ENCODE measurements around the gene PSMB7. TPM values are rescaled to one million over a fixed set of nuclear protein-coding genes. Genes with fewer than 3 reads are reported as not detected.

PSMB7 gene
- total RNA-seq, 4 donors from 2014 or later = 67.6 to 110 (median 90.8) TPM

DNA sequence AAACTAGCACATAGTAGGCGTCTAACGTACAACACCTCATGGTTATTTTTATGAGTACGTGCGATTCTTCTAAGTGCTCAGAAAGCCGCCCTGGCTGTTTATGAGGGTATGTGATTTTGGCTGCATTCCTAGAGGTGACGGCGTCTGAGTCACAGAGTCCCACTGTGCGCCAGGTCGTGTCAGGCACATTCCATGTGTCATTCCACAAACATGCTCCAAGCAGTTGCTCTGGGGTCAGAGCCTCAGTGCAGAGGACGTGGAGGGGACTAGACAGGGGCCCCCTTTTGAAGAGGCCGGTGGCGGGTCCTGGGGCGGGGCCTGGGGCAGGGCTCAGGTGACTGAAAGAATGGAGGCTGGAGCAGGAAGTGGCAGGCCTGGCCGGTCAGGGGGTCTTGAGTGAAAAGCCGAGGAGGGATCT is 105.6 kb downstream of the PSMB7 start:
- DNase-seq = no peak
- TF ChIP-seq, protein P1, sequence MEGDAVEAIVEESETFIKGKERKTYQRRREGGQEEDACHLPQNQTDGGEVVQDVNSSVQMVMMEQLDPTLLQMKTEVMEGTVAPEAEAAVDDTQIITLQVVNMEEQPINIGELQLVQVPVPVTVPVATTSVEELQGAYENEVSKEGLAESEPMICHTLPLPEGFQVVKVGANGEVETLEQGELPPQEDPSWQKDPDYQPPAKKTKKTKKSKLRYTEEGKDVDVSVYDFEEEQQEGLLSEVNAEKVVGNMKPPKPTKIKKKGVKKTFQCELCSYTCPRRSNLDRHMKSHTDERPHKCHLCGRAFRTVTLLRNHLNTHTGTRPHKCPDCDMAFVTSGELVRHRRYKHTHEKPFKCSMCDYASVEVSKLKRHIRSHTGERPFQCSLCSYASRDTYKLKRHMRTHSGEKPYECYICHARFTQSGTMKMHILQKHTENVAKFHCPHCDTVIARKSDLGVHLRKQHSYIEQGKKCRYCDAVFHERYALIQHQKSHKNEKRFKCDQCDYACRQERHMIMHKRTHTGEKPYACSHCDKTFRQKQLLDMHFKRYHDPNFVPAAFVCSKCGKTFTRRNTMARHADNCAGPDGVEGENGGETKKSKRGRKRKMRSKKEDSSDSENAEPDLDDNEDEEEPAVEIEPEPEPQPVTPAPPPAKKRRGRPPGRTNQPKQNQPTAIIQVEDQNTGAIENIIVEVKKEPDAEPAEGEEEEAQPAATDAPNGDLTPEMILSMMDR (IDR thresholded peaks at IDR 0.05) = no peak
- no peak for TF ChIP-seq POLR2A (IDR thresholded peaks at IDR 0.05)
- Histone ChIP-seq H3K36me3 (peaks cover 0 to 61% (median 0%) of the 10 kb centered on the region in 3 donors), H3K4me1 (no peaks in the 10 kb centered on the region), H3K27me3 (no peaks in the 10 kb centered on the region), H3K27ac (no peak overlapping the region), H3K9me3 (no peaks in the 10 kb centered on the region), H3K4me3 (no peak overlapping the region)

DNA sequence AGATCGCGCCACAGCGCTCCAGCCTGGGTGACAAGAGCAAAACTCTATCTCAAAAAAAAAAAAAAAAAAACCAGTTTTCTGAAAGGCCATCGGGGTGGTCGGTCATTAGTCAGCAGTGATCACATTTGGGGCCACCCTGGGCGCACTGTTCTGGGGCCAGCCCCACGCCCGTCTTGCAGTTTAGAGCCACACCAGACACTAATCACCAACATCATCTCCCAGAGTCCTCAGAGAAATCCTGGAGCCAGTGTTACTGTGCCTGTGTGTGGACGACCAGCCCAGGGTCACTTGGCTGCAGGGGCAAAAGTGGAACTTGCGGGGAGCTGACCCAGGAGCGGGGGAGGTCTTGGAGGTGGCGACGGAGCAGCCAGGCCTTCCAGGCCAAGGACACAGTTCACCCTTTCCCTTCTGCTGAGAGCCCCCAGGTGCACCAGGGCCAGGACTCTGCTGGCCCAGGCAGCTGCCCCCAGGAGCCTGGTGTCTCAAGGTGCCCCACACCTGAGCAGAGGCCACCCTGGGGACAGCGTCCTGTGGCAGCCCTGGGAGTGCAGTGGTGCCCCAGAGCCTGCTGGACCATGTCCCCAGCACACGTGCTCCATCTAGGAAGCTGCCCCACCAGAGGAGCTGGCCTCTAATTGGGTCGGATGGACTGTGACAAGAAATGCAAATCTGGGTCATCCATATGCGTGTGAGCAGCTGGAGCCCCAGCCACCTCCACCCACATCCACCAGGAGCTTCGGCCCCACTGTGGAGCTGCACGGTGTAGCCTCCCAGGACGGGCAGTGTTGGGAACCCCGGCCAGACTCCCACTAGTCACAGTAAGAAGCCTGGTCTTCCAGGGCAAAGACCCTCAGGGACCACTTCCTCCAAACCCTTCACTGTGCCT is 106.4 kb downstream of the PSMB7 start:
- Histone ChIP-seq H3K4me3 (no peak overlapping the region), H3K27ac (no peak overlapping the region), H3K27me3 (no peaks in the 10 kb centered on the region), H3K9me3 (no peaks in the 10 kb centered on the region), H3K4me1 (no peaks in the 10 kb centered on the region), H3K36me3 (peaks cover 0 to 61% (median 0%) of the 10 kb centered on the region in 3 donors)
- TF ChIP-seq, protein P1 (IDR thresholded peaks at IDR 0.05) = no peak
- TF ChIP-seq POLR2A (IDR thresholded peaks at IDR 0.05) = no peak
- no peak for DNase-seq

DNA sequence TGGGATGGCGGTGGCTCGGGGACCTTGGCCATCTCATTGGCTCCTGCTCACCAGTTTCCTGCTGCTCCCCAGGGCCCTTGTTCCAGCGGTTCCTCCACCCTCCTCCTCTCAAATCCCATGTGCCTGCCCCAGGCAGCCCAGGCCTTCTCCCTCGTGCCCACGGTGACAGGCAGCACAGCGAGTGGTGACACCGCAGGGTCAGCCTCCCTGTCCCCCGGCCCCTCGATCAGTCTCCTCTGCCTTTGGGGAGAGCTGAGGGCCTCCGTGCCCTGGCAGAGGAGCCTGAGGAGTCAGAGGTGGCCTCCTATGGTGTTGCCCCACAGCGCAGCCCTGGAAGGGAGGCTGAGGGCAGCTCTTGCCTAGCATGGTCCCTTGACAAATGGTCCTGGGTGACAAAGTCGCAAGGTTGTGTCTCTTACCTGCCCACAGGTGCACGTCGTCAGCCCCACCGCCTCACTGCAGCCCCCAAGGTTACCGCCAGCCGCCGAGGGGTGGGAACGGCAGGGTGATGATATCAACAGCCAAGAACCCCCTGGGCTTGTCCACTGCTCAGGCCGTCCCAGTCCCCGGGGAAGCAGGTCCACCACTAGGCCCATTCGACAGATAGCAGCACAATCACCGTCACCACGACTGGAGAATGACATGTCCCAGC is 107.7 kb downstream of the PSMB7 start:
- Histone ChIP-seq H3K9me3 (no peaks in the 10 kb centered on the region), H3K4me1 (no peaks in the 10 kb centered on the region), H3K27me3 (no peaks in the 10 kb centered on the region), H3K27ac (no peak overlapping the region), H3K4me3 (no peak overlapping the region), H3K36me3 (peaks cover 0 to 61% (median 0%) of the 10 kb centered on the region in 3 donors)
- TF ChIP-seq POLR2A (IDR thresholded peaks at IDR 0.05) = no peak
- TF ChIP-seq, protein P1 (IDR thresholded peaks at IDR 0.05) = no peak
- no peak for DNase-seq

DNA sequence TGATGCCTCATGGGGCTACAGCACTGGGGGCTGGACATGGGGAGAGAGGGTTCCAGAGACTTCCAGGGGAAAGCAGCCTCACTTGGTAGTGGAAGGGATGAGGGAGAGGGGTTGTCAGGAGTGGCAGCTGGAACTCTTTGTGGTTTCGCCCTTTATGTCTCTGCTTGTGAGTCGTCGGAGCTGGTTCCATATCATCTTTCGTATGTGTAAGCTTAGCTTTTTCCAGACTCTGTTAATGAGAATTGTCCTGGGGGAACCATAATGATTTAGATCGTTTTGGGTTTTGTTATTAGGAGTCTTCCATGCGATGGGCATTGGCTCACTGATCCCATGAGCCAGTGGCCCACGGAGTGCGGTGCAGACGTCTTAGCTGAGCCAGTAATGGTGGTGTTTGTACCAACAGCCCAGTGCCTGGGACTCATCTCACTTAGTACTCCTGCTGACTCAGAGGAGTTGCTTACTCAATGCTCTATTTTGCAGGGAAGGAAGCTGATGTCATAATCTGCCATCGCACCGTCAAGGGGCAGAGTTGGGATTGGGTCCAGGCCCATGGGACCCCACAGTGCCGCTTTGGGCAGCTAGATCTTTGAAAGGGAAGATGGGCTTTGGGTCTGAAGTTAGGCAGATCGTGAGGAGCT is 109.0 kb downstream of the PSMB7 start:
- Histone ChIP-seq H3K36me3 (peaks cover 0 to 60% (median 0%) of the 10 kb centered on the region in 3 donors), H3K9me3 (no peaks in the 10 kb centered on the region), H3K27me3 (no peaks in the 10 kb centered on the region), H3K4me3 (no peak overlapping the region), H3K27ac (no peak overlapping the region), H3K4me1 (no peaks in the 10 kb centered on the region)
- no peak for DNase-seq
- TF ChIP-seq, protein P1 (IDR thresholded peaks at IDR 0.05) = no peak
- TF ChIP-seq POLR2A (IDR thresholded peaks at IDR 0.05) = no peak

DNA sequence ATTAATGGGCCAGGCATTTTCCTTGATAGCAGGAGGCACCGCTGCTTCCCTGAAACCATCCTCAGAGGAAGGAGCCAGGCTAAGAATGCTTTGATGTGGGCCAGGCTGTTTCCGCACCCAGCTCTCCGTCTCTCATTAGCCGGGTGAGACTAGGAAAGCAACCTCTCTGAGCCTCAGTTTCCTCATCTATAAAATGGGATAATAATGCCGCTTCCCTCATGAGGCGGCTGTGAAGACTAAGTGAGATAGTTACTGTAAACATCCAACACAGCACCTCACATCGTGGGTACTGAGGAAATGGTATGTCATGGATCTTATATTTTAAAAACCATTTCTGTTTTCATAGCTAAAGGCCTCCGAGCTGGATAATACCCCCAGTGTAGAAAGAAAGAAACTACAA is 111.0 kb downstream of the PSMB7 start:
- H3K4me1 ChIP-seq = no peaks in the 10 kb centered on the region
- H3K36me3 ChIP-seq = peaks cover 0 to 48% (median 0%) of the 10 kb centered on the region in 3 donors
- H3K9me3 ChIP-seq = no peaks in the 10 kb centered on the region
- H3K27me3 ChIP-seq = no peaks in the 10 kb centered on the region
- H3K4me3 ChIP-seq = no peak overlapping the region
- no peak overlapping the region for H3K27ac ChIP-seq
- DNase-seq = no peak
- TF ChIP-seq POLR2A (IDR thresholded peaks at IDR 0.05) = no peak
- TF ChIP-seq, protein P1 (IDR thresholded peaks at IDR 0.05) = no peak
